ENCODE measurements around the gene G2E3. TPM values are rescaled to one million over a fixed set of nuclear protein-coding genes. Genes with fewer than 3 reads are reported as not detected.
"Not testable (repeated sequence)": the region's sequence is repeated elsewhere in the genome, so short reads cannot be mapped to it uniquely, and the experiment has no call there.

Gene G2E3
- total RNA-seq, 1 experiment from 2014 or later, result 33.3 TPM

DNA sequence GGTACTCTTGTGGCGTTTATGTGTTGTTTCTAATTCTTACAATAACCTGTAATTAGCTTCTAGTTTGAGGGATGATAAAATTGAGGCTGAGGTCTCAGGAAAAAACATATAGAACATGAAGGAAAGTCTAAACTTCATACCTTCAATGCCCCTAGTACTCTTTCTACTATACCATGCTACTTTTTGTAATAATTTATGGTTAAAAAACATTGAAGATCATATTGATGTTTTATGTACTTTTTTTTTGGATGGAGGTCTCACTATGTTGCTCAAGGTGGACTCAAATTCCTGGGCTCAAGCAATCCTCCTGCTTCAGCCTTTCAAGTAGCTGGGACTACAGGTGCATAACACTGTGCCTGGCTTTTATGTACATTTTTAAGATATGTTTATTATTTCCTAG is 13.8 kb downstream of the G2E3 start:
- H3K4me3 ChIP-seq, result no peak overlapping the region
- H3K4me1 ChIP-seq (replicated peaks), result peaks cover 21% of the 10 kb centered on the region
- peaks cover 6% of the 10 kb centered on the region; the same call in 1 of the 2 replicates for H3K36me3 ChIP-seq
- DNase-seq (ENCODE audit: low read depth in 1 of 2, low spot score in 2 of 2), result no peak
- H3K9me3 ChIP-seq (replicated peaks), result no peaks in the 10 kb centered on the region; the same call in 1 of the 2 replicates
- no peak overlapping the region for H3K27ac ChIP-seq
- H3K27me3 ChIP-seq (replicated peaks), result no peaks in the 10 kb centered on the region

DNA sequence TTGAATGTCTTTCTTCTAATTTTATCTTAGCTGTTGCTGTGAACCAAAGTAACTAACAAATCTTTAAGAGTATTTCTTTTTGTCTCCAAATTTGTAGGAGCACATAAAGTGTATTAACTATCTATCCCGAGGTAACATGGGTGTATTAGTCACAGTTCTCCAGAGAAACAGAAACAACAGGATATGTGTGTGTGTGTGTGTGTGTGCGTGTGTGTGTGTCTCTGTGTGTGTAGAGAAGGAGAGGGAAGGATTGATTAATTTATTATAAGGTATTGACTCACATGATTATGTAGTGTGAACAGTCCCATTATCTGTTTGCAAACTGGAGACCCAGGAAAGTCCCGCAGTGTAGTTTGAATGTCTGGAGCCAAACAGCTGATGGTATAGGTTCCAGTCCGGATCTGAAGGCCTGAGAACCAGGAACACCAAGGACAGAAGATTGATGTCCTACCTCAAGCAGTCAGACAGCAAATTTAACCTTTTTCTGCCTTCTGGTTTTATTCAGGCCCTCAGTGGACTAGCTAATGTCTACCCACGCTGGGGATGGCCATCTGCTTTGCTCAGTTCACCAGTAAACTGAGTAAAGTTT is 14.4 kb downstream of the G2E3 start:
- no peak overlapping the region for H3K27ac ChIP-seq
- no peaks in the 10 kb centered on the region; the same call in 1 of the 2 replicates for H3K9me3 ChIP-seq (replicated peaks)
- no peaks in the 10 kb centered on the region for H3K27me3 ChIP-seq (replicated peaks)
- no peak overlapping the region for H3K4me3 ChIP-seq
- H3K4me1 ChIP-seq (replicated peaks), result peaks cover 27% of the 10 kb centered on the region
- peaks cover 6% of the 10 kb centered on the region; the same call in 1 of the 2 replicates for H3K36me3 ChIP-seq
- DNase-seq (ENCODE audit: low read depth in 1 of 2, low spot score in 2 of 2), result no peak

DNA sequence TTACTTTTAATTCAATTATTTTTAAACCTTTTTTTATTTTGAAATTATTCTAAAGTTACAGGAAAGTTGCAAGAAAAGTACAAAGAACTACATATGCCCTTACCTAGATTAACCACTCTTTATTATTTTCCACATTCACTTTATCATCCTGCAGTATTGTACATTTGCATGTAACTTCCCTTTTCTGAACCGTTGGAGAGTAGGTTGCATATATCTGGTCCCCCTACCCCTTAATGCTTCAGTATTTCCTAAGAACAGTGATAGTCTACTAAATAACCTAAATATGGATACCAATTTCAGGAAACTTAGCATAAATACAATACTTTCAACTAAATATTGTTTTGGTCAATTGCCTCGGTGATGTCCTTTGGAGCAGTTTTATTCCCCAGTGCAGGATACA is 15.0 kb downstream of the G2E3 start:
- peaks cover 6% of the 10 kb centered on the region; the same call in 1 of the 2 replicates for H3K36me3 ChIP-seq
- H3K9me3 ChIP-seq (replicated peaks), result no peaks in the 10 kb centered on the region; the same call in 1 of the 2 replicates
- H3K4me1 ChIP-seq (replicated peaks), result peaks cover 27% of the 10 kb centered on the region
- no peak overlapping the region for H3K4me3 ChIP-seq
- H3K27ac ChIP-seq, result no peak overlapping the region
- no peak for DNase-seq (ENCODE audit: low read depth in 1 of 2, low spot score in 2 of 2)
- H3K27me3 ChIP-seq (replicated peaks), result no peaks in the 10 kb centered on the region

DNA sequence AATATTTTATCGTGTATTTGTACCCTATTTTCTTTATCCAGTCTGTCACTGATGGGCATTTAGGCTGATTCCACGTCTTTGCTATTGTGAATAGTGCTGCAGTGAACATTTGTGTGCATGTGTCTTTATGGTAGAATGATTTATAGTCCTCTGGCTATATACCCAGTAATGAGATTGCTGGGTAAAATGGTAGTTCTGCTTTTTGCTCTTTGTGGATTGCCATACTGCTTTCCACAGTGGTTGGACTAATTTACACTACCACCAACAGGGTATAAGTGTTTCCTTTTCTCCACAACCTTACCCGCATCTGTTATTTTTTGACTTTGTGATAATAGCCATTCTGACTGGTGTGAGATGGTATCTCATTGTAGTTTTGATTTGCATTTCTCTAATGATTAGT is 15.8 kb downstream of the G2E3 start:
- H3K36me3 ChIP-seq; DNase-seq (ENCODE audit: low read depth in 1 of 2, low spot score in 2 of 2); H3K4me3 ChIP-seq; H3K9me3 ChIP-seq (replicated peaks); H3K27me3 ChIP-seq (replicated peaks); H3K27ac ChIP-seq: not testable (repeated sequence)
- H3K4me1 ChIP-seq (replicated peaks), result peaks cover 27% of the 10 kb centered on the region

DNA sequence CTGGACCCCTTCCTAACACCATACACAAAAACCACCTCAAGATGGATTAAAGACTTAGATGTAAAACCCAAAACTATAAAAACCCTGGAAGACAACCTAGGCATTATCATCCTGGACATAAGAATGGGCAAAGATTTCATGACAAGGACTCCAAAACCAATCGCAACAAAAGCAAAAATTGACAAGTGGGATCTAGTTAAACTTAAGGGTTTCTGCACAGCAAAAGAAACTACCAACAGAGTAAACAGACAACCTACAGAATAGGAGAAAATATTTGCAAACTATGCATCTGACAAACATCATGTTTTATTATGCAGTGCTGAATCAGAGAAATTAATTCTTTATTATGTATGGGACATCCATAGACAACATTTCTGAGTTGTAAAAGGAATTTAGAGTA is 17.4 kb downstream of the G2E3 start:
- H3K27ac ChIP-seq; H3K36me3 ChIP-seq; H3K9me3 ChIP-seq (replicated peaks); H3K4me3 ChIP-seq; H3K27me3 ChIP-seq (replicated peaks); DNase-seq (ENCODE audit: low read depth in 1 of 2, low spot score in 2 of 2): not testable (repeated sequence)
- H3K4me1 ChIP-seq (replicated peaks), result peaks cover 31% of the 10 kb centered on the region

DNA sequence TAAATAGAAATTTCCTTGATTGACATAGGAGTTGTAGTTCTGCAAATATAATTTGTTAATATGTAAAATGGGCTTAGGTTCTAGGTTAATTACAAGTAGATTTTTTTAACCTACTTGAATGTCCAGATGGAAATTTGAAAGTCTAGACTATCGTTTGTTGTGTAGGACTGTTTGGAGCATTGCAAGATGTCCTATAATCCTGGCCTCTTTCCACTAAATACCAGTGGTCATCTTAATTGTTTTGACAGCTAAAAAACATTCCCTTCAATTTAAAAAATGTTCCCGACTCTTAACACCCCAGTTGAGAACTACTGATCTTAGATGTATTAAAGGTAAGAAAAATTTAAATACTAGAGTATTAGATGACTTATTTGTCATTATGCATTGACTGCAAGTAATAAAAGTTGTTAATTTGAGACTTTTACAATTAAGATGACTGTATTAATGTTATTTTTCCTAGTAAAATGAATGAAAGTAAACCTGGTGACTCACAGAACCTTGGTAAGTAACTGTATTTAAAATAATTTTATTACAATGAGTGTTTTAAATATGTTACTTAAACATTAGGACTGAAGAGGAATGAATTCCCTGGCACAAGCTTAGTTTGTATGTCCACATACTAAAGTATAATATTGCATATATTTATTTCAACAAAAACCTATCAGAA is 21.8 kb downstream of the G2E3 start:
- H3K36me3 ChIP-seq, result peaks cover 27% of the 10 kb centered on the region
- no peak for DNase-seq (ENCODE audit: low read depth in 1 of 2, low spot score in 2 of 2)
- H3K27ac ChIP-seq, result no peak overlapping the region
- no peaks in the 10 kb centered on the region for H3K27me3 ChIP-seq (replicated peaks)
- H3K4me3 ChIP-seq, result no peak overlapping the region
- peaks cover 5% of the 10 kb centered on the region; the same call in 1 of the 2 replicates for H3K9me3 ChIP-seq (replicated peaks)
- peaks cover 27% of the 10 kb centered on the region for H3K4me1 ChIP-seq (replicated peaks)

DNA sequence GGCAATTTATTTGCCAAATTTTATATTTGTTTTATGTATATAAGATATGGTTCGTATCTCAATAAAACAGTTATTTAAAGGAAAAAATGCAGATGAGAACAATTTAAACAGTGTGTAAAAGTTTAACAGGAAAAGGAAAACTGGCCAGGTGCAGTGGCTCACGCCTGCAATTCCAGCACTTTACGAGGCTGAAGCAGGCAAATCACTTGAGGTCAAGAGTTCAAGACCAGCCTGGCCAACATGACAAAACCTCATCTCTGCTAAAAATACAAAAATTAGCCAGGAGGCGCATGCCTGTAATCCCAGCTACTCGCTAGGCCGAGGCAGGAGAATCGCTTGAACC is 22.3 kb downstream of the G2E3 start:
- no peaks in the 10 kb centered on the region for H3K27me3 ChIP-seq (replicated peaks)
- peaks cover 5% of the 10 kb centered on the region; the same call in 1 of the 2 replicates for H3K9me3 ChIP-seq (replicated peaks)
- H3K27ac ChIP-seq, result no peak overlapping the region
- H3K36me3 ChIP-seq, result peaks cover 24% of the 10 kb centered on the region
- DNase-seq (ENCODE audit: low read depth in 1 of 2, low spot score in 2 of 2), result no peak
- H3K4me3 ChIP-seq, result no peak overlapping the region
- peaks cover 23% of the 10 kb centered on the region for H3K4me1 ChIP-seq (replicated peaks)

DNA sequence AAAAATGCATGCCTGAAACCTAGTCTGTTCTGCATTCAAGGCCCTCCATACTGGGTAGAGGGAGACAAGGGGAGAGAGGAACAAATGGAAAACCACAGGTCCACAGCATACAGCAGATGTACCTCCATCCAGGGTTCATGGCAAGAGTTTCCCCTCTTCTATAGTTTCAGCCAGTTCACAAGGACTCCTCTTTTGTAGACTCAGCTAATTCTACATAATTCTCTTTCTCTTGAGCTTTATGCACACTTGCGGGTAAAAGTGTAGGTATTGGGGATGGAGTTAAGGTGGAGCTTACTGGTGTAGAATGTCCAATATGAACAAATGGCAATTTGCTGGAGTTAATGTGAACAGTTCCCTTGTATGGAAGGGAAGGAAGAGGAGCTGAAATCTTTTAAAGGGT is 23.4 kb downstream of the G2E3 start:
- Histone ChIP-seq H3K36me3 (peaks cover 30% of the 10 kb centered on the region), H3K27me3 (replicated peaks) (no peaks in the 10 kb centered on the region), H3K4me3 (no peak overlapping the region), H3K27ac (no peak overlapping the region), H3K9me3 (replicated peaks) (peaks cover 5% of the 10 kb centered on the region; the same call in 1 of the 2 replicates), H3K4me1 (replicated peaks) (peaks cover 13% of the 10 kb centered on the region)
- no peak for DNase-seq (ENCODE audit: low read depth in 1 of 2, low spot score in 2 of 2)

DNA sequence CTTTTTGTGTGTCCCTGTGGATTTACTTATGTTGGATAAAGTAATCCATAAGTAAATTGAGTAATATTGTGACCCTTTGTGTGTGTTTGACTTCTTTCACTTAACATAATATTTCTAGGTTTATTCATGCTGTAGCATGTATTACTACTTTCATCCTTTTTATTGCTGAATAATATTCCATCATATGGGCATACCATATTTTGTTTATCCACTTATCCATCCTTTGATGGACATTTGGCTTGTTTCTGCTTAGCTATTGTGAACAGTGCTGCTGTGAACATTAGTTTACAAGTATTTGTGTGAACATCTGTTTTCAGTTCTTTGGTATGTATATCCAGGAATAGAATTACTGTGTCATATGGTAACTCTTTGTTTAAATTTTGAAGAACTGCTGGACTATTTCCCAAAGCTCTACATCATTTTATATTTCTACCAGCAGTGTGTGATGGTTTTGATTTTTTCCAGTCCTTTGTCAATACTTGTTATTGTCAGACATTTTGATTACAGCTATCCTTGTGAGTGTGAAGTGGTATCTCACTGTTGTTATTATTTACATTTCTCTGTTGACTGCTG is 25.2 kb downstream of the G2E3 start:
- Histone ChIP-seq H3K4me3 (no peak overlapping the region), H3K9me3 (replicated peaks) (0 out of 2 replicates have a peak, but pooled peaks cover 5% of the 10 kb centered on the region), H3K36me3 (peaks cover 43% of the 10 kb centered on the region), H3K27me3 (replicated peaks) (no peaks in the 10 kb centered on the region), H3K4me1 (replicated peaks) (peaks cover 4% of the 10 kb centered on the region), H3K27ac (no peak overlapping the region)
- DNase-seq (ENCODE audit: low read depth in 1 of 2, low spot score in 2 of 2), result no peak

DNA sequence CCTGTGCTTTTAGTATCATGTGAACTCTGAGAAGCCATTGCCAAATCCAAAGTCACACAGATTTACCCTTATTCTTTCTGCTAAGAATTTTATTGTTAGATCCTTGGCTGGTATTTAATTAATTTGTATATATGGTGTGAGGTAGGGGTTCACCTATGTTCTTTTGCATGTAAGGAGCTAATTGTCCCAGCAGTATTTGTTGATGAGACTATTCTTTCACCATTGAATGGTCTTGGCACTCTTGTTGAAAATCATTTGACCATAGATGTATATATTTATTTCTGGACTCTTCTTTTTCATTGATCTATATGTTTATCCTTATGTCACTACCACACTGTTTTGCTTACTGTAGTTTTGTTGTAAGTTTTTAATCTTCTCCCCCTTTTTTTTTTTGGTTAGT is 26.2 kb downstream of the G2E3 start:
- Histone ChIP-seq H3K36me3 (peaks cover 53% of the 10 kb centered on the region), H3K4me3 (no peak overlapping the region), H3K9me3 (replicated peaks) (0 out of 2 replicates have a peak, but pooled peaks cover 5% of the 10 kb centered on the region), H3K27ac (no peak overlapping the region), H3K27me3 (replicated peaks) (no peaks in the 10 kb centered on the region), H3K4me1 (replicated peaks) (peaks cover 3% of the 10 kb centered on the region)
- no peak for DNase-seq (ENCODE audit: low read depth in 1 of 2, low spot score in 2 of 2)

DNA sequence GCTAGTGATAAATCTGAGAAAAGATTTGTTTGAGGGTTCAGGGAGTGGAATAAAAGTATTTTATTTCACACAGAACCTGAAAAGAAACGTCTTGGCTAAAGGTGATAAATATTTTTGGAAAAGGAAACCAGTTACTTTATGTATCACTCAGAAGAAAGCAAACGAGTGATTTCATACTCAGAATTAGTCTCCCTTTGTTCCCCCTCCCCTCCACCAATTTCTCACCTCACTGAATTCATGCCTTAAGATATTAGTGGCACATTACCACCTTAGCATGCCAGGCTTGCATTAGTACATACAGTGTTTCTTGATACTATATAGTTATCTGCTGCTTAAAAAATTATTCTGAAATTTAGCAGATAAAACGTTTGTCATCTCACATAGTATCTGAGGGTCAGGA is 28.2 kb downstream of the G2E3 start:
- no peak overlapping the region for H3K4me3 ChIP-seq
- DNase-seq (ENCODE audit: low read depth in 1 of 2, low spot score in 2 of 2), result no peak
- peaks cover 73% of the 10 kb centered on the region for H3K36me3 ChIP-seq
- no peaks in the 10 kb centered on the region for H3K4me1 ChIP-seq (replicated peaks)
- no peak overlapping the region for H3K27ac ChIP-seq
- 0 out of 2 replicates have a peak, but pooled peaks cover 5% of the 10 kb centered on the region for H3K9me3 ChIP-seq (replicated peaks)
- H3K27me3 ChIP-seq (replicated peaks), result no peaks in the 10 kb centered on the region

DNA sequence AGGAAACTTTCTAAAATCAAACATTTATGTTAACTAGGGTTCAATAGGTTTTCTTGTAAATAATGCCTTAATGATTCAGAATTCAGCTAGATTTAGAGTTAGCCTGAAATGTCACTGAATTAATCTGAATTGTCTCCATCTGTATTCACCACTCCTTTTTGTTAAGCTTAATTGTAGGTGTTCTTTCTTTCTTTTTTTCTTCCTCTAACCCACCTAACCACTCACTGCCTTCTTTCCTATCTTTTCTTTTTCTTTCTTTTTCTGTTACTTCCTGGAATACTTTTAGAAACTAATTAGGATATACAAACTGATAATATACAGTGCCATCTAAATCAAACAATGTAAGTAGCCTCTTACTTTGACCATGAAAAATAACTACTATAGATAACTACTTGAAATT is 29.9 kb downstream of the G2E3 start:
- DNase-seq (ENCODE audit: low read depth in 1 of 2, low spot score in 2 of 2), result no peak
- no peak overlapping the region for H3K27ac ChIP-seq
- H3K36me3 ChIP-seq, result peaks cover 60% of the 10 kb centered on the region
- H3K4me1 ChIP-seq (replicated peaks), result no peaks in the 10 kb centered on the region
- H3K4me3 ChIP-seq, result no peak overlapping the region
- H3K27me3 ChIP-seq (replicated peaks), result no peaks in the 10 kb centered on the region
- H3K9me3 ChIP-seq (replicated peaks), result 0 out of 2 replicates have a peak, but pooled peaks cover 4% of the 10 kb centered on the region

DNA sequence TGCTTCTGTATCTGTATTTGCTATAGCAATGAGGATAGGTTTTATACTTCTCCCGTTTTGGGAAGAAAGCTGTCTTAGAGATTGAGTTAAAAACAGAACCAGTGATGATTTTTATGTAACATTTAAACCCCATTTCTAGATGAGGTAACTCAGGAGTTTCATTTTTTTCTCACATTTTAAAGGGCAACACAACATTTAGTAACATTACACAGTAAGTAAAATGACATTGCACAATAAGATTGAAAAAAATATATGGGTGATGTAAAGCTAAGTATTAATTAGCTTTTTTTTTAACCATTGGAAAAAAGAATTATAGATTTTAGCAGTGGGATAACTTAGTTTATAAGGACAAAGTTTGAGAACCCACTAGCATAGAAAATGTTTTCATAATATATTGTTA is 38.0 kb downstream of the G2E3 start:
- Histone ChIP-seq H3K4me3 (no peak overlapping the region), H3K27me3 (replicated peaks) (no peaks in the 10 kb centered on the region), H3K9me3 (replicated peaks) (no peaks in the 10 kb centered on the region), H3K4me1 (replicated peaks) (no peaks in the 10 kb centered on the region), H3K36me3 (peaks cover 59% of the 10 kb centered on the region), H3K27ac (no peak overlapping the region)
- no peak for DNase-seq (ENCODE audit: low read depth in 1 of 2, low spot score in 2 of 2)

DNA sequence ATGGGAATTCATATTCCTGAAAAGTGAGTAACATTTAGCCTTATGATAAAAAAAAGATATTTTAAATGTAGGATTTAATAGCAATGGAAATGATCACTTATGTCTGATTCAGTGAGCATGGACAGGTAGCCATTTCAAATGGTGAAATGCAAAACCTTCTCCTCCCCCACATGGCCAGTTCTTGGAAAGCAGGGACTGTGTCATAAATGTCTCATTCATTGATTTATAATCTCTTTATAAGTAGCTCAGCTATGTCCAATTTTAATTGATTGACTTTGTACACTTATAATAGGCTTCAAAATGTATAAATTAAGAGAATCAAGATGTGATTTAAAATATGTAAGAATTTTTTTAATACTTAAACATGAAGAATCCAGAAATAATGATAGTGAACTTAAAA is 38.5 kb downstream of the G2E3 start:
- no peaks in the 10 kb centered on the region for H3K9me3 ChIP-seq (replicated peaks)
- no peaks in the 10 kb centered on the region for H3K27me3 ChIP-seq (replicated peaks)
- H3K27ac ChIP-seq, result no peak overlapping the region
- DNase-seq (ENCODE audit: low read depth in 1 of 2, low spot score in 2 of 2), result no peak
- H3K36me3 ChIP-seq, result peaks cover 57% of the 10 kb centered on the region
- H3K4me3 ChIP-seq, result no peak overlapping the region
- no peaks in the 10 kb centered on the region for H3K4me1 ChIP-seq (replicated peaks)
